GM18508 (cell line): ENCODE data around the gene SIPA1L3.

Experiments used
- ATAC-seq: cut with Tn5 transposase; IDR thresholded peaks from one replicate; pipeline ENCODE4 v1.9.1; 2021; ENCODE audit warnings: moderate number of reproducible peaks; ENCODE audit not compliant: insufficient read depth, unreplicated experiment

SIPA1L3 gene

GRCh38 chr19:38139122-38139521 lies 232.1 kb downstream of the SIPA1L3 start:
- no peak for ATAC-seq

GRCh38 chr19:38141108-38141507 lies 234.1 kb downstream of the SIPA1L3 start:
- no peak for ATAC-seq

- ATAC-seq, result no peak
Observed at GRCh38 chr19:38142176-38143035, 235.4 kb downstream of the SIPA1L3 start.

DNA sequence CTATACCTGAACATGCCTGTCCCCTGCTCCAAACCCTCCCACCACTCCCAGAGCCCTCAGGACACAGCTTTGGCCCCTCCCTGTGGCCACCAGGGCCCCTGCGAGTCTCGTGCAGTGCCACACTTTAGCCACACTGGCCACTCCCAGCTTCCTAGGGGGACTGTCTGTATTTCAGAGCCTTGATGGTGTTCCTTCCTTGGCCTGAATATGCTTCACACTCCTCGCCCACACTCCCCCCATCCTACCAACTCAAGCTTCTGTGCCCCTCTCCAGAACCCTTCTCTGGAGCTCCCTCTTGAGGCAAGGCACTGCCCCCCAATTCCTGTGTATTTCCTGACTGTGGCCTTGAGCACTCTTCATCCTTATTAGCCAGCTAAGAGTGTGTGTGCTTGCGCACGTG lies 236.8 kb downstream of the SIPA1L3 start:
- no peak for ATAC-seq

DNA sequence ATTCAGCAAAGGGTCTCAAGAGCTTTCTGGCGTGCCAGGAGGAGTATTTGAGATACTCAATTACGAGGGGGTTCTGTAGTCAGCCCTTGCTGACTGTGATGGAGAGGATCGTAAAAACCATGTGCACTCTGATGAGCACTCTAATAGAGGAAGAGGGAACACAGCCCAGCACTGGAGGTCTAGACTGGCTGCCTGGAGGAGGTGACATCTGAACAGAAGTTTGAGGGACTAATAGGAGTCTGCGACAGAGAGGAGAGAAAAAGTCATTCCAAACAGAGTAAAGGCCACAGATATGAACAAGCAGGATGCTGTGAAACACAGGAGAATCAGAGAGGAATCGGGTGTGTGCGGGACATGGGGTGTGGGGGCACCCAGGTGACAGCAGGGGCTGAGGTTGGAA lies 237.7 kb downstream of the SIPA1L3 start:
- no peak for ATAC-seq

- no peak for ATAC-seq
Observed at GRCh38 chr19:38145623-38146022, 238.6 kb downstream of the SIPA1L3 start.

DNA sequence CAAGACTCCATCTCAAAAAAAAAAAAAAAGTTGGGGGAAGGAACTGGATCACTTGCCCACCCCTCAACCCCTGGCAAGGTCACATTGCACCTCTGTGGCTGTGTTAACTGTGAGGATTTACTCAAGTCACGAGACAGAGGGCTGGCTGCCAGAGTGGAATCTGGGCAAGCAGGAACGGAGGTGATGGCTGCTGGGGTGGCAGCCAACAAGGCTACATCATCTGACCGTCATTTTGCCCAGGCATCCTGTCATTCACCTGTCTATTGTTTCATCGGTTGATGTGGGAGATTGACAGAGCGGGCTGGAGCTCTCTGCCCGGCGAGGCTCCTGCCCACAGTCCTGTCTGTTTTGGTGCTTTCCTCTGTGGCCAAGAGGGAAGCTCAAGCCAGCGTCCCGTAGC lies 241.3 kb downstream of the SIPA1L3 start:
- ATAC-seq, result no peak

GRCh38 chr19:38149661-38150061 lies 242.7 kb downstream of the SIPA1L3 start:
- no peak for ATAC-seq

DNA sequence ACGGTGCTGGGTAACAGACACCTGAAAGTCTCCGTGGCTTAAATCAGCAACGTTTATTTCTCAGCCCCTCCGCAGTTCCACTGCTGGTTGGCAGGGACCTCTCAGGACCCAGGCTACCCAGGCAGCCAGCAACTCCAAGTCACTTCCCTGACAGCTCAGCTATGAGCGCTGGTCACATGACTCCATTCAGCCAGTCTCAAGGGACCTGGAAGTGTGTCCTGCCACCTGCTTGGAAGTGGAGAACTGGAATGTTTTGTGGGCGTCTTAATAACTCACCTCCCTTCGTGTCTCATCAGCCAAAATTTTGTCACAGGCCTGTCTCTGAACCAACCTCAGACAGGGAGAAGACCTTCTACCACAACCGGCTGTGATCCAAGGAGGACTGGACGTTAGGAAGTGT lies 244.2 kb downstream of the SIPA1L3 start:
- ATAC-seq, result no peak

- ATAC-seq, result no peak
Observed at GRCh38 chr19:38152461-38153379, 245.7 kb downstream of the SIPA1L3 start.

- ATAC-seq, result no peak
Observed at GRCh38 chr19:38155453-38155852, 248.4 kb downstream of the SIPA1L3 start.

- ATAC-seq, result no peak
Observed at GRCh38 chr19:38158730-38159129, 251.7 kb downstream of the SIPA1L3 start.

- no peak for ATAC-seq
Observed at GRCh38 chr19:38162094-38162493, 255.1 kb downstream of the SIPA1L3 start.

DNA sequence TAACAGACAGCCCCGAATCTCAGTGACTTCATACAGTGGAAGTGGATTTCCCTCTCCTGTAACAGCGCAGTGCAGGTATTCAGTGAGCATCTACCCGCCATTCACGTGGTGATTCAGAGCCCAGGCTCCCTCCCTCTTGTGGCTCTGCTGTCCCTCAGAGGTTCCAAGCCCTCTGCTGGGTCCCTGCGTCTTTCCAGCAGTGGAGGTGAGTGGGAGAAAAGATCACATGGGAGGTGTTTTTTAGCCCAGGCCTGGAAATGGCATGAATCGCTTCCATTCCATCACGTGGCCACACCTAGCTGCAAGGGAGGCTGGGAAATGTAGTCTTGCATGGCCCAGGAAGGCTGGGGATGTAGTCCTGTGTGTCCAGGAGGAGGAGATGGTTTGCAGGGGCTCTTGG lies 255.6 kb downstream of the SIPA1L3 start:
- ATAC-seq, result no peak

GRCh38 chr19:38163419-38164290 lies 256.6 kb downstream of the SIPA1L3 start:
- no peak for ATAC-seq

DNA sequence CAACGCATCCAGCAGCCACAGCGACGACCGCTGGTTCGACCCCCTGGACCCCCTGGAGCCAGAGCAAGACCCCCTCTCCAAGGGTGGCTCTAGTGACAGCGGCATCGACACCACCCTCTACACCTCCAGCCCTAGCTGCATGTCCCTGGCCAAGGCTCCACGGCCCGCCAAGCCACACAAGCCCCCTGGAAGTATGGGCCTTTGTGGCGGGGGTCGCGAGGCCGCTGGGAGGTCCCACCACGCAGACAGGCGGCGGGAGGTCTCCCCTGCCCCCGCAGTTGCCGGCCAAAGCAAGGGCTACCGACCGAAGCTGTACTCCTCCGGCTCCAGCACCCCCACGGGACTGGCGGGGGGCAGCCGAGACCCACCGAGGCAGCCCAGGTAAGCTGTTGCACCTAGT lies 257.5 kb downstream of the SIPA1L3 start:
- no peak for ATAC-seq

- ATAC-seq, result no peak
Observed at GRCh38 chr19:38165335-38165734, 258.3 kb downstream of the SIPA1L3 start.

GRCh38 chr19:38168637-38169036 lies 261.6 kb downstream of the SIPA1L3 start:
- no peak for ATAC-seq

- no peak for ATAC-seq
Observed at GRCh38 chr19:38170334-38170733, 263.3 kb downstream of the SIPA1L3 start.

DNA sequence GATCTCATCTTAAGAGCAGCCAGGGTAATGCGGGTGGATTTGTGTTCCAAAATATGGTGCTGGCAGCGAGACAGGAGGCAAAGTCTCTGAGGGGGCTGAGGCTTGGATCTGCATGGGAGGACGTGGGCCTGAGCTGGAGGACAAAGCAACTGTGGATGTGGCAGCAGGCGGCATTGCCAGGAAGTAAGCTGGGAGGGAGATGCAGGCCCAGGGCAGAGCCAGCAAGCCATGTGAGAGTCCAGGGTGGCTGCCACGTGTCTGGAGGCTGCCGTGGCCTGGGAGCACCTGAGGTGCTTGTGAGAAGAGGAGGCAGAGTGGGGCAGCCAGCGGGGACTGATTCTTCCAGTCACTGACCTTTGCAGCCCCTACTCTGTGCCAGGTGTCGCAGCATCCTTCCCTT lies 265.0 kb downstream of the SIPA1L3 start:
- ATAC-seq, result no peak
